Measurements from ENCODE around the gene VRK3. TPM values are rescaled to one million over a fixed set of nuclear protein-coding genes. Genes with fewer than 3 reads are reported as not detected.
"Not testable (repeated sequence)": the region's sequence is repeated elsewhere in the genome, so short reads cannot be mapped to it uniquely, and the experiment has no call there.

The VRK3 gene, protein sequence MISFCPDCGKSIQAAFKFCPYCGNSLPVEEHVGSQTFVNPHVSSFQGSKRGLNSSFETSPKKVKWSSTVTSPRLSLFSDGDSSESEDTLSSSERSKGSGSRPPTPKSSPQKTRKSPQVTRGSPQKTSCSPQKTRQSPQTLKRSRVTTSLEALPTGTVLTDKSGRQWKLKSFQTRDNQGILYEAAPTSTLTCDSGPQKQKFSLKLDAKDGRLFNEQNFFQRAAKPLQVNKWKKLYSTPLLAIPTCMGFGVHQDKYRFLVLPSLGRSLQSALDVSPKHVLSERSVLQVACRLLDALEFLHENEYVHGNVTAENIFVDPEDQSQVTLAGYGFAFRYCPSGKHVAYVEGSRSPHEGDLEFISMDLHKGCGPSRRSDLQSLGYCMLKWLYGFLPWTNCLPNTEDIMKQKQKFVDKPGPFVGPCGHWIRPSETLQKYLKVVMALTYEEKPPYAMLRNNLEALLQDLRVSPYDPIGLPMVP
- 35.3 and 47.3 TPM in 2 replicates for polyA plus RNA-seq
- polyA minus RNA-seq: 30.2 and 41.1 TPM in 2 replicates

DNA sequence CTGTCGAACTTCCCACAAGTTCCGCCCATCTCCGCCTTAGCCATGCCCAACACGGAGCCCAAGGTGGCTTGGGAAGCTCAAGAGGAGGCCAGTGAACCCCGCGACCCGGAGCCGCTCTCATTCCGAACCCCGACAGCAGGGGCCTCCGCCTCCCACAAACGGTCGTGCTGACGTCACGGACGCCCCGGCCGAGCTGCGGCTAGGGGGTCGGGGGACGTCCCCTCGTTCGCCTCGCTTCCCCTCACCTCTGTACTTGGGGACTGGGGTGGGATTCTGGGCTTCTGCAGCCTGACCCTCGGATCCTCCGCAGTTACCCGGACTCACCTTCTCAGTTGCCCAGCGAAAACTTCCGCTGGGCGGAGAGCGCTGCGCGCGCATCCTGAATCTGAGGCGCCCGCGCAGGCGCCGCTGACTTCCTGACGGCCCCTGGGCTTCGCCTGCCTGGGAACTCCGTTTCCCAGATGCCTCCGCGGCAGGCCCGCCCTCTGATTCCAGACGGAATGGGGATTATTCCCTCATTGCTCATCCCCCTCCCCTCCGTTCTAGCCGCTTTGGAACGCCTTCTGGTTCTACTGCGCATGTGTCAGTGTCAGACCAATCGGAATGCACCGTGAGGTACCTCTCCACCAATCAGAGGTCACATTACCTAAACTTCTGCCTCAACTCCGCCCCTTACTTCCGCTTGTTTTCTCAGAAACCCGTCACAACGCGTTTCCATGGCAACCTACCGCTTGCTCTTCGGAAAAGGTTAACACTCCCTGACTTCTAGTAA lies at the start of gene VRK3:
Gene VRK3 (minus strand): TSS at position 351 of the 772 bp plus-strand sequence. CDS start 9,210 bp downstream, outside the sequence.
- Histone ChIP-seq H3K4me2 (ENCODE audit: low read length) (peak within 1 kb of the TSS; percentile 56), H3K36me3 (ENCODE audit: insufficient read depth, low read length) (no peaks in the 10 kb centered on the region), H3K79me2 (replicated peaks; ENCODE audit: insufficient read depth, low read length) (peaks cover 27% of the 10 kb centered on the region), H3K27me3 (ENCODE audit: insufficient read depth, low read depth, low read length) (no peaks in the 10 kb centered on the region), H3K9ac (ENCODE audit: low read length) (peak within 1 kb of the TSS; percentile 72), H3K9me2 (ENCODE audit: insufficient read depth, low read length) (no peaks in the 10 kb centered on the region), H3K4me3 (ENCODE audit: low read length) (peak within 1 kb of the TSS; percentile 93), H2AFZ (ENCODE audit: low read depth, low read length) (peak within 1 kb of the TSS; percentile 80), H3F3A (ENCODE audit: insufficient read depth, low read length, poor library complexity, severe bottlenecking) (no peaks in the 10 kb centered on the region), H3K9me3 (ENCODE audit: low read length) (no peaks in the 10 kb centered on the region), H4K20me1 (ENCODE audit: insufficient read depth) (no peaks in the 10 kb centered on the region), H3K27ac (ENCODE audit: low read length) (peak within 1 kb of the TSS; percentile 84)
- TF ChIP-seq REST (IDR thresholded peaks at IDR 0.05; ENCODE audit: borderline replicate concordance) (no peak), POLR2AphosphoS5 (IDR thresholded peaks at IDR 0.05) (peak; percentile 52), EP300 (conservative IDR thresholded peaks at IDR 0.05; ENCODE audit: poor library complexity, severe bottlenecking) (no peak), SMC3 (conservative IDR thresholded peaks at IDR 0.05; ENCODE audit: poor library complexity) (peak; percentile 54), EZH2 (IDR thresholded peaks at IDR 0.05; ENCODE audit: borderline replicate concordance, insufficient read depth, low read length, poor library complexity, severe bottlenecking) (no peak), RAD21 (conservative IDR thresholded peaks at IDR 0.05) (peak; percentile 41), TAF1 (IDR thresholded peaks at IDR 0.05; ENCODE audit: low read depth) (no peak), MXI1 (conservative IDR thresholded peaks at IDR 0.05; ENCODE audit: poor library complexity, severe bottlenecking) (peak; percentile 2)
- TF ChIP-seq, protein P1, sequence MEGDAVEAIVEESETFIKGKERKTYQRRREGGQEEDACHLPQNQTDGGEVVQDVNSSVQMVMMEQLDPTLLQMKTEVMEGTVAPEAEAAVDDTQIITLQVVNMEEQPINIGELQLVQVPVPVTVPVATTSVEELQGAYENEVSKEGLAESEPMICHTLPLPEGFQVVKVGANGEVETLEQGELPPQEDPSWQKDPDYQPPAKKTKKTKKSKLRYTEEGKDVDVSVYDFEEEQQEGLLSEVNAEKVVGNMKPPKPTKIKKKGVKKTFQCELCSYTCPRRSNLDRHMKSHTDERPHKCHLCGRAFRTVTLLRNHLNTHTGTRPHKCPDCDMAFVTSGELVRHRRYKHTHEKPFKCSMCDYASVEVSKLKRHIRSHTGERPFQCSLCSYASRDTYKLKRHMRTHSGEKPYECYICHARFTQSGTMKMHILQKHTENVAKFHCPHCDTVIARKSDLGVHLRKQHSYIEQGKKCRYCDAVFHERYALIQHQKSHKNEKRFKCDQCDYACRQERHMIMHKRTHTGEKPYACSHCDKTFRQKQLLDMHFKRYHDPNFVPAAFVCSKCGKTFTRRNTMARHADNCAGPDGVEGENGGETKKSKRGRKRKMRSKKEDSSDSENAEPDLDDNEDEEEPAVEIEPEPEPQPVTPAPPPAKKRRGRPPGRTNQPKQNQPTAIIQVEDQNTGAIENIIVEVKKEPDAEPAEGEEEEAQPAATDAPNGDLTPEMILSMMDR (IDR thresholded peaks at IDR 0.05; ENCODE audit: poor library complexity, severe bottlenecking): peak; percentile 48

DNA sequence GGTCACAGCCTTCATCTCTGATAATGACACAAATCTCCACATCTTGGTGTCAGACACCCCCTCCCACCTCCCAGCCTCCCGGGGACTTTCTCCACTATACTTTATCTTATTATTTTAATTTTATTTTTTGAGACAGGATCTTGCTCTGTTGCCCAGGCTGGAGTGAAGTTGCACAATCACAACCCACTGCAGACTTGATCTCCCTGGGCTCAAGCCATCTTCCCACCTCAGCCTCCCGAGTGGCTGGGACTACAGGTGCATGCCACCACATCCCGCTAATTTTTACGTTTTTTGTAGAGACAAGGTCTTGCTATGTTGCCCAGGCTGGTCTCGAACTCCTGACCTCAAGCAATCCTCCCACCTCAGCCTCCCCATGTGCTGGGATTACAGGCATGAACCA lies 43.2 kb upstream of the VRK3 start:
- not testable (repeated sequence) for H3F3A ChIP-seq (ENCODE audit: insufficient read depth, low read length, poor library complexity, severe bottlenecking); H3K79me2 ChIP-seq (replicated peaks; ENCODE audit: insufficient read depth, low read length); H2AFZ ChIP-seq (ENCODE audit: low read depth, low read length); H3K9me2 ChIP-seq (ENCODE audit: insufficient read depth, low read length); H3K4me2 ChIP-seq (ENCODE audit: low read length); H3K27me3 ChIP-seq (ENCODE audit: insufficient read depth, low read depth, low read length); H3K9me3 ChIP-seq (ENCODE audit: low read length); H3K9ac ChIP-seq (ENCODE audit: low read length); H3K36me3 ChIP-seq (ENCODE audit: insufficient read depth, low read length); H3K4me3 ChIP-seq (ENCODE audit: low read length); H4K20me1 ChIP-seq (ENCODE audit: insufficient read depth); H3K27ac ChIP-seq (ENCODE audit: low read length)

Data from neural cell (in vitro differentiated cells).